Measurements from ENCODE around the gene CBLB. TPM values are rescaled to one million over a fixed set of nuclear protein-coding genes. Genes with fewer than 3 reads are reported as not detected.

Gene CBLB
- total RNA-seq, 4 donors from 2014 or later = 14.8 to 46.4 (median 21.6) TPM

GRCh38 chr3:105672996-105673395 lies 195.8 kb downstream of the CBLB start:
- DNase-seq = no peak
- intact Hi-C loops (cut with DNase I; ENCODE audit: low total_unique reads) (no loop called here), in situ Hi-C loops (cut with MboI; ENCODE audit: low sequenced_read_pairs in 4 of 4) (no loop called here)
- Histone ChIP-seq H3K36me3 (peaks cover 0 to 58% of the 10 kb centered on the region in 2 donors), H3K9me3 (no peaks in the 10 kb centered on the region), H3K27me3 (no peaks in the 10 kb centered on the region), H3K4me1 (no peaks in the 10 kb centered on the region), H3K4me3 (no peak overlapping the region), H3K27ac (no peak overlapping the region)
- ATAC-seq = no peak
- no peak for TF ChIP-seq POLR2A (IDR thresholded peaks at IDR 0.05)
- TF ChIP-seq CTCF (IDR thresholded peaks at IDR 0.05 in 4 of 5, conservative IDR thresholded peaks at IDR 0.05 in 1 of 5) = no peak

DNA sequence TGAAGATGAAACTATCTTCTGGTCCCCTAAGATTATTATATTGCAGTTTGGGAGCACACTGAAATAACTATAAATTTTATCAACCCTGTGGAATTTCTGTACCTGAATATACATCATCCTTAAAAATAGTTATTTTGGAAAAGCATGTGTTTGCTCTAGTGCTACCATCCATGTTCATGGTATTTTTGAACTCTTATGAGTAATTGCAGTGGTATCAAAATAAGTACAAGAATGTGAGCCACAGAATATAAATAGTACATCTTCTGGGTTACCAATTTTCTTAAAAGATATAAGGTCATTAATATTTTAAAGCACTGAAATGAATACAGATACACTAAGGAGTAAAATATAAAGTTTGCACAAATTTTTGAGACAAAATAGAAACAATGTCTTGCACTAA lies 206.5 kb downstream of the CBLB start:
- peaks cover 0 to 30% of the 10 kb centered on the region in 2 donors for H3K36me3 ChIP-seq
- no peak overlapping the region for H3K27ac ChIP-seq

DNA sequence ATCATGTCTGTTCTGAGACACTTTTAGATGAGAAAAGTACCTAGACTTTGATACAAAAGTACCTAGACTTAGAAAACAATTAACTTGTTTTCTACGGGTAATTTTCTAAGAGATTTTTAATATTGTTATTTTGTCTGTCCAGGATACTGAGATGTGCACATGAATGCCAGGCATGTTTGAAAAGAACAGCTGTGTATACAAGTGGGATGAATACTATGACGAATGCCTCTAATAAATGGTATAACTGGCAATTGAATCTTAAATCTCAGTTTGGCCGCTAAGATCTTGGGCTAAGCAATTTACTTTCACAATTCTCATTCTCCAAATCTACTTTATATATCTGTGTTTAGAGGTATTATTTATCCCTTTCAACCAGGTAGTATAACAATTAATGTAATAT lies 207.4 kb downstream of the CBLB start:
- Histone ChIP-seq H3K36me3 (peaks cover 0 to 32% of the 10 kb centered on the region in 2 donors), H3K27me3 (no peaks in the 10 kb centered on the region), H3K9me3 (no peaks in the 10 kb centered on the region), H3K4me3 (no peak overlapping the region), H3K4me1 (no peaks in the 10 kb centered on the region), H3K27ac (no peak overlapping the region)
- in situ Hi-C loops (cut with MboI; ENCODE audit: low sequenced_read_pairs in 4 of 4) = no loop called here
- intact Hi-C loops (cut with DNase I; ENCODE audit: low total_unique reads) = no loop called here
- DNase-seq (no peak), ATAC-seq (no peak)
- TF ChIP-seq CTCF (IDR thresholded peaks at IDR 0.05 in 4 of 5, conservative IDR thresholded peaks at IDR 0.05 in 1 of 5) (no peak), POLR2A (IDR thresholded peaks at IDR 0.05) (no peak)

More for the DNA sequence above, 206.5 kb downstream of the CBLB start:
- TF ChIP-seq CTCF (IDR thresholded peaks at IDR 0.05 in 4 of 5, conservative IDR thresholded peaks at IDR 0.05 in 1 of 5) (no peak), POLR2A (IDR thresholded peaks at IDR 0.05) (no peak)
- Histone ChIP-seq H3K4me3 (no peak overlapping the region), H3K9me3 (no peaks in the 10 kb centered on the region), H3K27me3 (no peaks in the 10 kb centered on the region), H3K4me1 (no peaks in the 10 kb centered on the region)
- in situ Hi-C loops (cut with MboI; ENCODE audit: low sequenced_read_pairs in 4 of 4) = no loop called here
- no peak for ATAC-seq
- intact Hi-C loops (cut with DNase I; ENCODE audit: low total_unique reads) = no loop called here
- no peak for DNase-seq

- intact Hi-C loops (cut with DNase I; ENCODE audit: low total_unique reads) = no loop called here
- Histone ChIP-seq H3K4me1 (no peaks in the 10 kb centered on the region), H3K27ac (no peak overlapping the region), H3K27me3 (no peaks in the 10 kb centered on the region), H3K4me3 (no peak overlapping the region), H3K36me3 (peaks cover 0 to 32% of the 10 kb centered on the region in 2 donors), H3K9me3 (no peaks in the 10 kb centered on the region)
- ATAC-seq (no peak), DNase-seq (no peak)
- in situ Hi-C loops (cut with MboI; ENCODE audit: low sequenced_read_pairs in 4 of 4) = no loop called here
- TF ChIP-seq CTCF (IDR thresholded peaks at IDR 0.05 in 4 of 5, conservative IDR thresholded peaks at IDR 0.05 in 1 of 5) = no peak
- no peak for TF ChIP-seq POLR2A (IDR thresholded peaks at IDR 0.05)
Measured at GRCh38 chr3:105656651-105657504, 211.9 kb downstream of the CBLB start.

Data from gastrocnemius medialis (tissue), 4 donors.